Occipital lobe (tissue), 2 donors: Measurements from ENCODE around the gene TFR2. TPM values are rescaled to one million over a fixed set of nuclear protein-coding genes. Genes with fewer than 3 reads are reported as not detected.

ENCODE experiments used
- DNase-seq: peaks from one replicate; lab custom pipeline; 2025; lab: John Stamatoyannopoulos, UW
- total RNA-seq: library from RNA; depleted of rRNA; stranded (reverse); fragments of >200 nt; gene quantifications from one replicate; pipeline ENCODE4 v1.2.3, GENCODE V29; 2014

Gene TFR2
- total RNA-seq, 1 donor from 2014 or later = 5.3 TPM

DNA sequence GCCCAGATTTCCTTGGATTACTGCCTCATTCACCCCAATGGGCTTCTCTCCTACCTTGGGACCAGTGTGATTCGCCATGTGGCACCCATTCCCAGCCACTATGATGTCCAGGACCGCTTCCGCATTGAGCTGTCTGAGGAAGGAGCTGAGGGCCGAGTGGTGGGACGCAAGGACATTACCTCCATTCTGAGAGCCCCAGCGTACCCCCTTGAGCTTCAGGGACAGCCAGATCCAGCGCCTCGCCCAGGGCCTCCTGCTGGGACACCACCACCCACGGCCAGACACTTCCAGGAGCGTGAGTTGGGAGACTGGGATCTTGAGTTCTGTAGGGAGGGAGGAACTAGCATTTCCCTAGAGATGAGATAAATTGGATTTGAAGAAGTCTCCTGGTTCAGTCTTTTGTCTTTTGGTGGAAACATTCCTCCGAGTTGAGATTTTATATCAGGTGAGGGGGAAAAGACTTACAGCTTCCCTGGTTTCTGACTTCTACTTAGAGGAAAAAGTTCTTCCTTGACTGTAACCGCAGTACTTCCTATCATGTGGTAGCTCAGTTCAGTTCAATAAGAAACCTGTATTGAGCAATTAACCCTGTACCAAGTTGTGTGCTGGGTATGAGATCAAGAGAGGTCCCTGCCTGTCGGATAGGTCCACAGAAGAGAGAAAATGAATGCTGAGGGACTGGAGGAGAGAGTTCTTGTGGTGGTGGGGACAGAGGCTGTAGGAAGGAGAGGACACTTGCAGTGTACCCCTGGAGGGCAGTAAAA lies 27.8 kb downstream of the TFR2 start:
- no peak for DNase-seq

DNA sequence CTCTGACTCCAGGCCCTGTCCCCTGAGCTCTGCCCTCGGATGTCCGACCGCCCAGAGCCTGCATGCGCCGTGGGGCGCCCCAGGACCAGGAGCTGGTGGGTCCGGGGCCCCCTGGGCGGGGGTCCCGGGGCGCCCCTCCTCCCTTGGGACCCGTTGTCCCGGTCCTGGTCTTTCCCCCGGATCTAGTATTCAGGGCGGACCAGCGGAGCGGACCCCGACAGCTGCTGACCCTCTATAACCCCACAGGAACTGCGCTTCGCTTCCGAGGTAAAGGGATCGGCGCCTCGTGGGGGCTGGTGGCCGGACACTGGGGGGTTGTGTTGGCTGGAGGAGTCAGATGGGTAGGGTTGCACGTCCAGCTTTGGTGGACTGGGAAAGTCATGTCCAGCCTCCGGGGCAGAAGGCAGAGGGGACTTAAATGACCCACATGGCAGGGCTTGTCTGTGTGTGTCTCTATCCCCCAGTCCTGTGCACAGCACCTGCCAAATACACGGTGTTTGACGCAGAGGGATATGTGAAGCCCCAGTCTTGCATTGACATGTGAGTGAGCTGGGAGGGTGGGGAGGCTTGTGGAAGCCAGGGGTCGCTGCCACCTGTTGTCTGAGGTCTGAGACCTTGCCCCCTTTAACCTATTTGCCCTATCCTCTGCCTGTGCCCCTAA lies 28.5 kb downstream of the TFR2 start:
- DNase-seq = no peak

DNA sequence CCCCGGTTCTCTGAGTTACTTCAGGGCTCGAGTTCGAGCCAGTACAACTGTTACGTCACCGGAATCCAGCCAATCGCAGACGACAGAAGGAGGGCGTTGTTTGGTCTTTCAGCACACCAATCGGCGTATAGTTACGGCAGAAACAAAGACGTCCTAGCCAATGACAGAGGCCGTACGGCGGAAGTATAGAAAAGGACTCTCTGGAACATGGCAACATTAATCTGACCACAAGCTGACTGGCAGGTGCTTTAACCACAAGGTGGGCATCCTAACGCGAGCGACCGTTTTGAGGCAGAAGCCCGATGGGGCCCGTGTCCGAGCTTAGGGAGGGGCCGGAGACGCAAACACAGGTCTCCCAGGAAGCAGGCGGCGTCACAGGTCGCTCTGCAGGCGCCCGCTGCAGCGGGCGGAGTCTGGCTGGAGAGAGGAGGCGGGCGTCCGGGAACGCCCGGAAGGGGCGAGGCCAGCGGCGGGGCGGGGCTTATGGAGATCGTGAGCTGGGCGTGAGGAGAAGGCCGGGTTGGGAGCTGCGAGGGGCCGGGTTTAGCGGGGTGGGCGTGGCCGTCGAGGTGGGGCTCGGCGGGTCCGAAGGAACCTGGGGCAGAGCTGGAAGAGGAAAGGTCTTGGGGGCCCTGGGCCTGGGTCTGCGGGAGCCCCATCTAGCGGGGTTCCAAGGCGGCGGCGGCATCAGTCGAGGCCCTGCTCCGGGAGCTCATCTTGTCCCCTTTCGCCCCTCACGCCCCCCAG lies 29.2 kb downstream of the TFR2 start, which contains the start of gene MOSPD3:
Gene MOSPD3, plus strand, starts transcription at position 558 of the 747 bp plus-strand sequence. CDS start 252 bp downstream, outside the sequence.
- DNase-seq = peak; percentile 97

DNA sequence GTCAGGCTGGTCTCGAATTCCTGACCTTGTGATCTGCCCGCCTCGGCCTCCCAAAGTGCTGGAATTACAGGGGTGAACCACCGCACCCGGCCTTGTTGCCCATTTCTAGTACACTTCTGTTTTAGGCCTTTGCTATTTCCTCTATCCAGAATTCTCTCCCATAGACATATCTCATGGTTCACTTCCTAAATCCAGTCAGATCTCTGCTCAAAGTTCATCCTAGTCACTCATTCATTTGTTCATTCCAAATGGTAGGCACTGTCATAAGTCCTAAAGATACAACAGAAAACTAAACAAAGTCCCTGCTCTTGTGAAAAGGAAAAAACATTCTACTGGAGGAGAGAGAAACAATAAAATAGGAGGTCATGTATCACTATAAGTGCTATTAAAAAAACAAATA lies 31.4 kb downstream of the TFR2 start:
- DNase-seq = no peak

DNA sequence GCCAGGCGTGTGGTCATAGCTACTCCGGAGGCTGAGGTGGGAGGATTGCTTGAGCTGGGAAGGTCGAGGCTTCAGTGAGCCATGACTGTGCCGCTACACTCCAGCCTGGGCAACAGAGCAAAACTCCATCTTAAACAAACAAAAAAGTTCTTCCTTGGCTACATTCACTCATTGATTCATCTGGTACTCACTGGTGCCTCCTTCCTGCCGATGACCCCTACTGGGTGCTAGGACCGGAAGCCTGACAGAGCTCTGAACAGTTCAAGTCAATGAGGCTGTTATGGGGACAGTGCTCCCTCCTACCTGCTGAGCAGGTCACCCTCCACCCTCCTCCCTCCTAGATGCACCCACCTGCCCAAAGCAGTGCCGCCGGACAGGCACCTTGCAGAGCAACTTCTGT lies 34.2 kb downstream of the TFR2 start:
- no peak for DNase-seq

DNA sequence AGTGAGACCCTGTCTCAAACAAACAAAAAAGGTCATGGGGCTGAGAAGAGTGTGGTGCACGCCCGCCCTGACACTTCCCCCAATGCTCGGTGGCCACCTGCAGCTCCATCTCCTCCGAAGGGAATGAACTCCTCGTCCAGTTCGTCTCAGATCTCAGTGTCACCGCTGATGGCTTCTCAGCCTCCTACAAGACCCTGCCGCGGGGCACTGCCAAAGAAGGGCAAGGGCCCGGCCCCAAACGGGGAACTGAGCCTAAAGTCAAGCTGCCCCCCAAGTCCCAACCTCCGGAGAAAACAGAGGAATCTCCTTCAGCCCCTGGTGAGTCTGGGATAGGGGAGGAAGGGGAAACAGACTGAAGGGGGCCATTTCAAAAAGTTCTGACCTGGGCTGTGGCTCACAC lies 35.0 kb downstream of the TFR2 start:
- no peak for DNase-seq

DNA sequence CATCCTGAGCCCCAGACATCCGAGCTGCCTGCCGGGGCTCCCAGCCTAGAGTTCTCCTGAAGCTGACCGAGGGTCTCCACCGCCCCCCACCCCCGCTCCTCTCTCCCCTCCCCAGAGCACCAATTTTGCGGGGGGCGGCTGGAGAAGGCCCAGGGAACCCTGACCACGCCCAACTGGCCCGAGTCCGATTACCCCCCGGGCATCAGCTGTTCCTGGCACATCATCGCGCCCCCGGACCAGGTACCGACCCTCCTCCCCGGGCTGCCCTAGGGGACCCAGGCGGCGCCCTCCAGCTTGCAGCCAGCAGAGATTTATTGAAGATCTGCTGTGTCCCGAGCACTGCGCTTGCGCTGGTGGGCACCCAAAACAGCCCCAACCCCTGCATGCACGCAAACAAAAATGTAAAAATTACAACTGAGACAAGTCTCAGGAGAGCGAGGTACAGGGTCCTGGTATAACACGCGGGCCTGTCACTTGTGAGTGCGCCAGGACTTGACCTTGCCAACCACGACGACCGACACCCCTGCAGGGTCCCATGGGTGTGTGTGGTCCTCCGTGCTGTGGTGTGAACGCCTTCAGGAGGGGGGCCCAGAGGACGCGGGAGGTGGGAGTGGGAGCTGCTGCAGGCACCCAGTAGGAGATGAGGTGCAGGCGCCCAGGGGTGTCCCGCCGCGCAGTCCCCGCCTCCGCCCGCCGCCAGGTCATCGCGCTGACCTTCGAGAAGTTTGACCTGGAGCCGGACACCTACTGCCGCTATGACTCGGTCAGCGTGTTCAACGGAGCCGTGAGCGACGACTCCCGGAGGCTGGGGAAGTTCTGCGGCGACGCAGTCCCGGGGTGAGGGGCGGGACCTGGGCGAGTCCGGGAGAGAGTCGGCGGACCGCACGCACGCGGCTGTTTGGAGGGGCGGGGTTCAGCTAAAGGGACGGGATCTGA lies 36.1 kb downstream of the TFR2 start:
- no peak for DNase-seq

DNA sequence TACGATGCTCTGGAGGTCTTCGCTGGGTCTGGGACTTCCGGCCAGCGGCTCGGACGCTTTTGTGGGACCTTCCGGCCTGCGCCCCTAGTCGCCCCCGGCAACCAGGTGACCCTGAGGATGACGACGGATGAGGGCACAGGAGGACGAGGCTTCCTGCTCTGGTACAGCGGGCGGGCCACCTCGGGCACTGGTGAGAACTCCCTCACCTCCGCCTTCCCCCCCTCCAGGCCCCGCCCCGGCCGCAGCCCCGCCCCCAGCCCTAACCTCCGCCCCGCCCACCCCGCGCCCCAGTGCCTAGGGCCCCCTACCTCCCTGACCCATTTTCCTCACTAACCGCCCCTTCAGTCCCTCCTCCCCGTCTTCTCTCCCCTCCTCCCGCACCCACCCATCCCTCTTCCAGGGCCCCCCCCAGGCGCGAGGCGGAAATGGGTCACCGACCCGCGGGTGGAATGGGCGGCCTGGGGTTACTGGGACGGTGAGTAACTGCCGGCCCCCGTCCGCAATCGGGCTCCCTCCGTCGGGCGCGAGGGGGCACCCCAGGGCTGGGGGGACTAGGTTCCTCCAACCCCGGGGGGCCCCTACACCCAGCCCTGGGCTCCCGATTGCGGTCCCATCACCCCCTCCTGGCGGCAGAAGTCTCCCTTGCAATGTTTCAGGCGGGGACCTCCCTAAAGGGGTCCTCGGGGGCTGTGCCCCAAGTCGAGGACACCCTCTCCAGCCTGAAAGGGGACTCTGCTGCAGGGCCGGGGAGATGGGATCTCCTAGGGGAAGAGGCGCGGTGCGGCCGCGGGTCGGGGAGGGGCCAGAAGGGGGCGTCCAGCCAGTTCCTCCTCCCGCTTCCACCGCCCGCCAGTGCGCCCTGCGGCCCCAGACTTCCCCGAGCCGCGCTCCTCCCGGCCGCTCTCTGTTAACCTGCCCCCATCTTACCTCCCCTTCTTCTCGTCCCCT lies 37.0 kb downstream of the TFR2 start:
- DNase-seq = no peak

DNA sequence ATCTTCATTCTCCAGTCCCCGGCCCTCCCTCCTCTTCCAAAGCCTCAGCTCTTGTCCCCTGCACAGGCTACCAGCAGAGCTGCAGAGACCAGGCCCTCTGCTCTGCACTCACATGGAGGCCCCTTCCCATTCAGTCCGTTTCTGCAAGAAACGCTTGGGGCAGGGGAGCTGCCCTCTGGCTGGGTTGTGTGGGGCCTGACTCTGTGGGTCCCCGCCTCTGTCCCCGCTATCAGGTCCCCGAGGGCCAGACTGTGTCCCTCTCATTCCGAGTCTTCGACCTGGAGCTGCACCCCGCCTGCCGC lies 37.7 kb downstream of the TFR2 start:
- DNase-seq = no peak

DNA sequence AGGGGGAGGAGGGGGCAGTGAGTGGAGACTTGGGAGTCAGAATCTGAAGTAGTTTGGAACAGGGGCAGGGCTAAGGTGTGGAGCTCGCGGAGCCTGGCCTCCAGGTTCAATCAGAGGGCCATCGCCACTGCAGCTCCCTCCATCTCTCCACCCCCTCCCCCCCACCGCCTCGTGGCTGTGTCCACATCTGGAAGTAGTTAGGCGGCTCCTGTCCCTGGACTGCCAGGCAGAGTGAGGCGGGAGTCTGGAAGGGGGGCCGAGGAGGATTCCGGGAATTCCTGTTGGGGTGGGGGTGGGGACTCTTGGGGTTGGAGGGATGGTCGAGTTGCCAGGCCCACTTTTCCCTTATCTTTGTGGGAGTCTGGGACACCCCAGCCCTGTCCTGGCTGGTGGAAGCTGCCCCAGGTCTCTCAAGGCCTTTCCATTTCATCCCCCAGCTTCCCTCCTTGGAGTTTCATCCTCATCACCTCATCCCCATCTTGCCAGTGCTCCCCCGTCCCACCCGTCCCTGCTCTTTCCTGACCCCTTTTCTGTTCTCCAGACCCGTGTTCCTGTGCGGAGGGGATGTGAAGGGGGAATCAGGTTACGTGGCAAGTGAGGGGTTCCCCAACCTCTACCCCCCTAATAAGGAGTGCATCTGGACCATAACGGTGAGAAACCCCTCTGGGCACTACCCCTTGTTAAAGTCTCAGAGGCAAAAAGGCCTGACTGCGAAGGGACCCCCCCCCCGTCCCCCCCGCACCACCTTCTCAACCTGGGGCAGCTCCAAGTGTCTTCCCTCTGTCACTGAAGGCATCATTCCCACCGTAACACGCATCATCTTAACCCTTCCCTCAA lies 38.2 kb downstream of the TFR2 start:
- DNase-seq = no peak

DNA sequence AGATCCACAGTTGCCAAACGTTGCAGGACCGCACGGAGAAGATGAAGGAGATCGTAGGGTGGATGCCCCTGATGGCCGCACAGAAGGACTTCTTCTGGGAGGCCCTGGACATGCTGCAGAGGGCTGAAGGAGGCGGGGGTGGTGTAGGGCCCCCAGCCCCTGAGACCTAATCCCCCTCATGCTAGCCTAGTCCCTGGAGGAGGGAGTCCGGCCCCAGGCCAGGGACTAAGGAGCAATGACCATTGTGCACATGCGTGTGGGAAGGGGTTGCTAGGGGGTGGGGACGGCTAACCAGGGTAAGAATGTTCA lies 40.7 kb downstream of the TFR2 start:
- DNase-seq = no peak

DNA sequence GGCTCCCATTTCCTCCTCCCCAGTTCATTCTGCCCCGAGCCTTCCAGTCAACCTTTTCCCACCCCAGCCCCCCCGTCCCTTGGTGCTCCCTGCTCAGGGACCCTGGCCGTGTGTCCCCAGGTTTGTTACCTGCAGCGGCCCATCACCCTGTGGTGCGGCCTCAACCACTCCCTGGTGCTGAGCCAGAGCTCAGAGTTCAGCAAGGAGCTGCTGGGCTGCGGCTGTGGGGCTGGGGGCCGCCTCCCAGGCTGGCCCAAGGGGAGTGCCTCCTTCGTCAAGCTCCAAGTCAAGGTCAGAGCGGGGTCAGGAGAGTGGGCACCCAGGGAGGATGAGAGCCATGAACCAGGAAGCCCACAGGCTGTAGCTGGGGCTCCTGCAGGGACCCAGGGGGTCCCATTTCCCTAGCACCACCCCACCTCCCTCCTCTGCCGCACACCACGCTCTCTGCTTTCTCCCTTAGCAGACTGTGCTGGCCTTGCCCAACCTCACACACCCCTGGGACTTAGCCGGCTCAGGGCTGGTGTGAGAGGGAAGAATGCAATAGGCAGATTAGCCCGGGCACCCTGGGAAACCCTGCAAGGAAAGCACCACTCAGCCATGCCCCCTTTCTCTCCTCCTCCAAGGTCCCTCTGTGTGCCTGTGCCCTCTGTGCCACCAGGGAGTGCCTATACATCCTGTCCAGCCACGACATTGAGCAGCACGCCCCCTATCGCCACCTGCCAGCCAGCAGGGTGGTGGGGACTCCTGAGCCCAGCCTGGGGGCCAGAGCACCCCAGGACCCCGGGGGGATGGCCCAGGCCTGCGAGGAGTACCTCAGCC lies 41.2 kb downstream of the TFR2 start:
- DNase-seq = no peak

DNA sequence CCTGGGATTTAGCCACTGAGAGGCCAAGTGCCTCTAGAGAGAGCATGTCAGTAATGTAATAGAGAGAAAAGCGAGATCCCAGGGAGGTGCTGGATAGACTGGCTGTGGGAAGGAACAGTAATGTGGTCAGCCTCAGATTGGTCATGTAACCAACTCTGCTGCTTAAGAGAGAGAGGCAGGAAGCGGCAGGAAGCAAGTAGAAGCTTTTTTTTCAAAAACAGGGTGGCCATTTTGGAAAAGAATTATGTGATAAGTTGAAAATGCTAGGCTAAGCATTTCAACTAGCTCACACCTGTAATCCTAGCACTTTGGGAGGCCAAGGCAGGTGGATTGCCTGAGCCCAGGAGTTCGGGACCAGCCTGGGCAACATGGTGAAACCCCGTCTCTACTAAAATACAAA lies 42.9 kb downstream of the TFR2 start:
- DNase-seq = no peak

DNA sequence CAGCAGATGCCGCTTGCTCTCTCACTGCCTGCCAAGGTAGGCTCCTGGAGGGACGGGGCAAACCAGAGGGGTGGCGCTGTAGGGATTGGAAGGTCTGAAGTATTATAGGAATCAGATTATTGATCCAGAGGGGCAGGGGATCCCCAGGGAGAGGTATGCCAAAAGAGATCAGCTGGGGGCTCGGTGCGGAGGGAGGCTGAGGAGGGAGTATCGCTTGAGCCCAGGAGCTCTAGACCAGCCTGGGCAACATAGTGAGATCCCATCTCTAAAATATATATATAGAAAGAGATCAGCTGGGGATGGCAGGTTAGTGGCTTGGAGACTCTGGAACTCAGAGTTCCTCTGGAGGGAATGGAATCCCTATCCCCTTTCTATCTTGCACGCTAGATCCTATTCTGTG lies 46.2 kb downstream of the TFR2 start:
- no peak for DNase-seq

DNA sequence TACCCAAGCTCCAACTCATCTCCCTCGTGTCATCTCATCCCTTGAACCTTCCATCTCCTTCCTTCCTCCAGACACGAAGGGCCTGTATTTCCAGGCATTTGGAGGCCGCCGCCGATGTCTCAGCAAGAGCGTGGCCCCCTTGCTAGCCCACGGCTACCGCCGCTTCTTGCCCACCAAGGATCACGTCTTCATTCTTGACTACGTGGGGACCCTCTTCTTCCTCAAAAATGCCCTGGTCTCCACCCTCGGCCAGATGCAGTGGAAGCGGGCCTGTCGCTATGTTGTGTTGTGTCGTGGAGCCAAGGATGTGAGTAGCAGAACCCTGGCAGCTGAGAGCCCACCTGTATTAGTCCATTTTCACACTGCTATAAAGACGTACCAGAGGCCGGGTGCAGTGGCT lies 49.8 kb downstream of the TFR2 start:
- DNase-seq = no peak

DNA sequence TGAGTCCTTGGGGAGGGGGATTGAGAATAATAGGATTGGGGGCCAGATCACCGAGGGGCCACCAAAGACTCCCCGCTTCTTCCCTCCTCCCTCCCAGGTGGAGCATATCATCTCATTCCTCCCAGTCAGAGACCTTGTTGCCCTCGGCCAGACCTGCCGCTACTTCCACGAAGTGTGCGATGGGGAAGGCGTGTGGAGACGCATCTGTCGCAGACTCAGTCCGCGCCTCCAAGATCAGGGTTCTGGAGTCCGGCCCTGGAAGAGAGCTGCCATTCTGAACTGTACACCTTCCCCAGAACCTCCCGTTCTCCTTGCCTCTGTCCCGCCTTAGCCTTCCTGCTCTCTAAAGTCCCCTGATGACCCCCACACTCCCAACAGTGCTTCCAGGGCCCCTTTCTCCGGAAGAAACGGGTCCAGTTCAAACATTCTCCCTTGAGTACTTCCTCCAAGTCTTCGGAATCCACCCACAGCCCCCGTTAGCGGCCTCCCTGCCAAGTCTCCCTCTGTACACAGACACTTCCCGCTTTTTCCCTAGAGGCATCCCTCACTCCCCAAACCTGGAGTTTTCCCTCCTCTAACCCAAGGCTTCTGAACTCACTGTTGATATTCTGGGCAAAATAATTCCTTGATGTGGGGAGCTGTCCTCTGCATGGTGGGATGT lies 51.1 kb downstream of the TFR2 start:
- DNase-seq = no peak

DNA sequence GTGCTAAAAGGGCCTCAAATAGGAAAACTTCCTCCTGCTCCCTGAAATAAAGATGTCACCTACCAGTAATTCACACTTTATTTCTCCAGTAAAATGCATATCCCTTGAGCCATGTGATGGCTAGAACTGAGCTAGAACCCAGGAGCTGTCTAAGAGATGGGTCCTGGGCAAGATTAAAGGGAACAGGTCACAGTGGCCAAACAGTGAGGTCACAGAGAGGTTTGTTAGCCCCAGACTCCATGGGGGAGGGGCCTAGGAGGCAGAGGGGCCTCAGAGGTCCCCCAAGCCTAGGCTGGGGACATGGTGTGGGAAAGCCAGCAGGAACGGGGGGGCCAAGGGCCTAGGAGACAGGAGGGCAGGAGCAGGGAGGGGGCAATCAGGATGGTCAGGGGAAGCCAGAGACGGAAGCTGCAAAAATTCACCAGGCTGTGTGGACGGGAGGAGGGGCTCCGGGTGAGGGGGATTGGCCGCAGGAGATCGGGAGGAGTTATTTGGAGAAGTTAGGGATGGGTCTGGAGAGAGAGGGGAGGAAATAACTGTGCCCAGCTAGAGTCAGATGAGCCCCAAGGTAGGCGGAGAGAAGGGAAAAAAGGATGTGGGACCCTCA lies 51.9 kb downstream of the TFR2 start:
- DNase-seq = no peak

DNA sequence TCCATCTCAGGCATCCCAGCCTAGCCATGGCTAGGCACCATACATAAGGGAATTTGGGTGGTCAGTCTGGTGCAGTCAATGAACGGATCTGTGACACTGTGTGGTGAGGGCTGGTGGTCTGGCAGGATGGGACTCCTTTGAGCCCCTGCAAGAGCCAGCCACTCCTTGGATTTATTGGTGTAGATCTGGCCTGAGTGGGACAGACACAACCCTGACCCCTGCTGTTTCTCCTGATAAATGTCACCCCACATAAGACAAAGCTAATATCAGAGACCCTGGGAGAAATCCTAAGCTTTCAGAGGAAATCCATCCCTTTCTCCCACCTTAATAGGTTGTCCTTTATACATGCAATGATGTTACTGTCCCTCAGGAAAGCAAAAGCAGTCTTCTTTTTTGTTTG lies 52.9 kb downstream of the TFR2 start:
- DNase-seq = no peak
